HG03280 (cell line): ENCODE data around the gene ZNF76.
"Not testable (repeated sequence)": the region's sequence is repeated elsewhere in the genome, so short reads cannot be mapped to it uniquely, and the experiment has no call there.

Experiments used
- ATAC-seq: cut with Tn5 transposase; IDR thresholded peaks from one replicate; pipeline ENCODE4 v1.9.1; 2021; ENCODE audit warnings: mild to moderate bottlenecking, moderate library complexity; ENCODE audit not compliant: unreplicated experiment

The ZNF76 gene

GRCh38 chr6:35298625-35299140 lies 39.1 kb downstream of the ZNF76 start:
- ATAC-seq, result no peak

DNA sequence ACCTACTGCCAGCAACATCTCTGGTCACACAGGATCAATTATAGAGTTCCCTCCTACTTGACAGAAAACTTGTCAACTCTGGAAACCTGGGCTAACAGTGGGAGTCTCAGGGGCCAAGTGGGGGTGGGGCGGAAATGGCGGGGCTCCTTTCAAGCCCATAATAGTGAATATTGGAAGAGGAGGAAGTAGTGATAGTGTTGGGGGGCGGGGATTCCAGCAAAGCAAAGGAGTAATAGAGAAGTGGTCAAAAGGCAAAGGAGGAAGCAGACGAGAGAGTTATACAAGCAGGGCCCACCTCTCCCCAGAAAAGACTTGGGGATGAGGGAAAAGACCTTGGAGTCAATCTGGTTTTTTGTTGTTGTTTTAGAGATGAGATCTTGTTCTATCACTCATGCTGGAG lies 40.1 kb downstream of the ZNF76 start:
- ATAC-seq, result no peak

DNA sequence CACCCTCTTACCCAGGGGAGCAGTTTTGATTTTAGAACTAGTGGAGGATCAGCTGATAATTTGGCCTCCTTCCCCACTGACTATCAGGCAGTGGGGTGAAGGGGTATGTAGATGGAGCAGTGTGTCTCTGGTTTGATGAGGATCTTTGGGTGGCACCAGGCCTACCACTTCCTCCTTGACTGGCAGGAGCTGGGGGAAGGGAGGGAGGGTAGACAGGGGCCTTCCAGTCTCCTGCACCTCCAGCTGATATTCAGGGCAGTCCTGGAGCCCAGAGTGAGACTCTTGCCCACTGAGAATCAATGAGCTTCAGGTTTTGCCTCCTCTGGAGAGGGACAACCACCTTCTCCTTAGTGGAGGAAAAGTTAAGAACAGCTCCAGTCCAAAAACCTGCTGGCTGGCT lies 41.3 kb downstream of the ZNF76 start:
- ATAC-seq, result no peak

- ATAC-seq, result peak; percentile 76
Measured at GRCh38 chr6:35302604-35303241, 43.2 kb downstream of the ZNF76 start.

- no peak for ATAC-seq
Measured at GRCh38 chr6:35304299-35304698, 44.8 kb downstream of the ZNF76 start.

DNA sequence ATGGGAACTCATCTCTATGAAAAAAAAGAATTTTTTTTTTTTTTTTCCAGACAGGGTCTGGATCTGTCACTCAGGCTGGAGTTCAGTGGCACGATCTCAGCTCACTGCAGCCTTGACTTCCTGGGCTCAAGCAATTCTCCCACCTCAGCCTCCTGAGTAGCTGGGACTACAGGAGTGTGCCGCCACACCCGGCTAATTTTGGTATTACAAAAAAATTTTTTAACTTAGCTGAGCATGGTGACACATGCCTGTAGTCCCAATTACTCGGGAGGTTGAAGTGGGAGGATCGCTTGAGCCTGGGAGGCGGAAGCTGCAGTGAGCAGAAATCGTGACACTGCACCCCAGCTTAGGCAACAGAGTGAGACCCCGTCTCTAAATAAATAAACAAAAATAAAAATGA lies 45.6 kb downstream of the ZNF76 start:
- ATAC-seq, result no peak

DNA sequence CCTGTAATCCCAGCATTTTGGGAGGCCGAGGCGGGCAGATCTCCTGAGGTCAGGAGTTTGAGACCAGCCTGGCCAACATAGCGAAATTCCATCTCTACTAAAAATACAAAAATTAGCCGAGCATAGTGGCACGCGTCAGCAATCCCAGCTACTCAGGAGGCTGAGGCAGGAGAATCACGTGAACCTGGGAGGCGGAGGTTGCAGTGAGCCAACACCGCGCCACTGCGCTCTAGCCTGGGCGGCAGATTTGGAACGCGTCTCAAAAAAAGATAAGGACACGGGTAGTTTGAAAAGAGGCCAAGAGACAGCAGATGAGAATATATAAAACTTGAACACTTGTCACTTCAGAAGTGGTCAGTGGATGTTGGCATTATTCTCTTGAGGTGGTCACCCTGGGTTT lies 47.6 kb downstream of the ZNF76 start:
- ATAC-seq, result not testable (repeated sequence)

DNA sequence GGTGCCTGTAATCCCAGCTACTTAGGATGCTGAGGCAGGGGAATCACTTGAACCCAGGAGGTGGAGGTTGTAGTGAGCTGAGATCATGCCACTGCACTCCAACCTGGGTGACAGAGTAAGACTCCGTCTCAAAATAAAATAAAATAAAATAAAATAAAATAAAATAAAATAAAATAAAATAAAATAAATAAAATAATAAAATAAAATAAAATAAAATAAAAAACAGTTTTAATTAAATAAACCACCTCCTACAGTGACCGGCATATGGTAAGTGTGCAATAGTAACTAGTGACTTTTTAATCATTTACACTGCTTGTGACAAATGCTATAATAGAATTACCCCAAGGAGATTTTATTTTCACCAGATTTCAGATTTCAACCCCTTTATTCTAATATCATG lies 49.0 kb downstream of the ZNF76 start:
- not testable (repeated sequence) for ATAC-seq

DNA sequence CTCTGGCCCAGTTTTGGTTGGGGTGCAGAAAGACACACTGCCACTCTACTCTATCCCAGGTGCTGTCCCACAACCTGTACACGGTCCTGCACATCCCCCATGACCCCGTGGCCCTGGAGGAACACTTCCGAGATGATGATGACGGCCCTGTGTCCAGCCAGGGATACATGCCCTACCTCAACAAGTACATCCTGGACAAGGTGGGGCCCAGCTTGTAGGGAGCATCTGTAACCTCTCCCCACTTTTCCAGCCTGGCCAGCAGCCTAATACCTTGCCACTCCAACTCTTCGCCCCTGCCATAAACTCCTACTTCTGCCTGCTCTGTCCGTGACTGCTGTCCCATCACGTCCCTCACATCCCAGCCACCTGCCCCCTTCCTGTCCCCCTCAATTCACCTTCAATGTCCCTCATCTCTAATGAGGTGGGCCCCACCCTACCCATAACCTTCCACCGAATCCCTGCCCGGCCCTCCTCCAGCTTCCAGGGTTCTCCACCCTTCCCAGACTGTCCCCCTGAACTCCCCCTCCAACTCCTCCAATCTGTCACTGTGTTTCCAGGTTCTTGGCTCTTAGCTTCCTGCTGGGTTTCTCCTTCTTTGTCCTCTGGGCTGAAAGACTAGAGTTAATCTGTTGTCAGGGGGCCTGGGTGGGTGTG lies 50.2 kb downstream of the ZNF76 start:
- no peak for ATAC-seq

- ATAC-seq, result no peak
Measured at GRCh38 chr6:35310265-35310831, 50.8 kb downstream of the ZNF76 start.

- ATAC-seq, result no peak
Measured at GRCh38 chr6:35311390-35312075, 52.0 kb downstream of the ZNF76 start.

- no peak for ATAC-seq
Measured at GRCh38 chr6:35312076-35312800, 52.7 kb downstream of the ZNF76 start.

GRCh38 chr6:35312807-35313206 lies 53.3 kb downstream of the ZNF76 start:
- no peak for ATAC-seq

DNA sequence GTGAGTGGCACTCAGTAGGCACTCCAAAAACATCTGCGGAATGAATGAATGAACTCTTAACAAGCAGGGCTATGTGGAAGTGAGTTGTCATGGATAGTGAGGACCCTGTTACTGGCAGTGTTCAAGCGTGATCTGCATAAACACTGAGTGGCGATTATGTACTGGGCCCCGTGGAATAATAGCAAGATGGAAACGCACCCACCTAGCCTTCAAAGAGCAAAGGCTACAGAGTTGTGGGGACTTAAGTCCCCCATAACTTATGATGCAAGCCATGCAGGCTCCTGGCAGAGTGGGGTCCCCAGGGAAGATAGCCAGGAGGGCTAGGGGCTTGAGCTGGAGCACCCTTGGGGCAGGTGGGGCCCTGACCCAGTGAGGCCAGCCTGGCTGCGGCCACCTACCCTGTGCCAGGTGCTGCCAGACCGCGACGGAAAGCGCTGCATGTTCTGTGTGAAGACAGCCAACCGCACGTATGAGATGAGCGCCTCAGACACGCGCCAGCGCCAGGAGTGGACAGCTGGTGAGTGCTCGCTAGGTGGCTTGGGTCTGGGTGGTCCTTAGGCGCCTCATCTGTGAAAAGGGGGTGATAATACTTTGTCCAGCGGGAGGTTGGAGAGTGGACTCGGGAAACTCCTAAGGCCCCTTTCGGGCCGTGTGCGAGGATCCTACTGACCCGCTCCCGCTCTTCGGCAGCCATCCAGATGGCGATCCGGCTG lies 58.1 kb downstream of the ZNF76 start:
- no peak for ATAC-seq

DNA sequence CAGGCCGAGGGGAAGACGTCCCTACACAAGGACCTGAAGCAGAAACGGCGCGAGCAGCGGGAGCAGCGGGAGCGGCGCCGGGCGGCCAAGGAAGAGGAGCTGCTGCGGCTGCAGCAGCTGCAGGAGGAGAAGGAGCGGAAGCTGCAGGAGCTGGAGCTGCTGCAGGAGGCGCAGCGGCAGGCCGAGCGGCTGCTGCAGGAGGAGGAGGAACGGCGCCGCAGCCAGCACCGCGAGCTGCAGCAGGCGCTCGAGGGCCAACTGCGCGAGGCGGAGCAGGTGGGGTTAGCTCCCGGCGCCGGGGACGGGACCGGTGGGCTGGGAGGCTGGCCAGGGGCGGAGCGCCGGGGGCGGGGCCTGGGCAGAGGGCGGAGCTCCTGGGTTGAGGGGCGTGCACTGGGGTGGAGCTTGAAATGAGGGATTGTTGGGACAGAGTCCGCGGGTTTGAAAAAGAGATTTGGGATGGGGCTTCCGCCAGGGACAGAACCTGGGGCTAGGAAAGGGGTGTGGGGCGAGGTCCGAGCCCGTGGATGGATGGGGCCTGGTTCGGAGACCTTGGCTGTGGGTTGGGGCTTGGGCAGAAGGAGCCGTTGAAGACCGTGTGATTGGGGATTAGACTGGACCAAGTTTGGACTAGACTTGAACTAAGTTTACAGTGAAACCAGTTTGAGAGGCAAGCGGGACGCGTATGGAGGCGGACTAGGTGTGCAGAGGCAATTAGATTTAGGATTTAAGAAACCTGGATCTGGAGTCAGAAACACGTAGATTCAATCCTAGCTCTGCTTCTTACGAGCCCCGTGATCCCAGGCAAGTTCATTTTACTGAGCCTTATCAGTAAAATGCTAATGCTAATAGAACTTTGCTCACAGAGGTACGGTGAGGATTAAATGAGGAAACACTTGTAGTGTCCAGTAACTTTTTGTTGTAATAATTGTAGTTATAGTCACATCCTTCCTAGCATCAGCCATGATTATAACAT lies 58.9 kb downstream of the ZNF76 start:
- ATAC-seq, result no peak

DNA sequence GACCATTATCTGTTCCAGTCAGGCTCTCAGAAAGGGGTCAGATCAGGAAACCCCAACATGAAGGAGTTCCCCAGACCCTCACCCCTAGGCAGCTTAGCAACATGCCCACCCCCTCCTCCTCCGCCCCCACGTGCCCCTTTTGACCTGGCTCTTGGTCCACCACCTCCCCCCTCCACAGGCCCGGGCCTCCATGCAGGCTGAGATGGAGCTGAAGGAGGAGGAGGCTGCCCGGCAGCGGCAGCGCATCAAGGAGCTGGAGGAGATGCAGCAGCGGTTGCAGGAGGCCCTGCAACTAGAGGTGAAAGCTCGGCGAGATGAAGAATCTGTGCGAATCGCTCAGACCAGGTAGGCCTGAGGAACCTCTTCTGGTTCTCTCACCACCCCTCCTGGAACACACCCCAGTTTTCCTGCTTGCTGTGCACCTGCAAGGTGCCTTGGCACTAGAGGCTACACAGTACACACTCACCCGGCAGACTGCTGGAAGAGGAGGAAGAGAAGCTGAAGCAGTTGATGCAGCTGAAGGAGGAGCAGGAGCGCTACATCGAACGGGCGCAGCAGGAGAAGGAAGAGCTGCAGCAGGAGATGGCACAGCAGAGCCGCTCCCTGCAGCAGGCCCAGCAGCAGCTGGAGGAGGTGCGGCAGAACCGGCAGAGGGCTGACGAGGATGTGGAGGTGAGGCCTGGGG lies 60.0 kb downstream of the ZNF76 start:
- ATAC-seq, result no peak

DNA sequence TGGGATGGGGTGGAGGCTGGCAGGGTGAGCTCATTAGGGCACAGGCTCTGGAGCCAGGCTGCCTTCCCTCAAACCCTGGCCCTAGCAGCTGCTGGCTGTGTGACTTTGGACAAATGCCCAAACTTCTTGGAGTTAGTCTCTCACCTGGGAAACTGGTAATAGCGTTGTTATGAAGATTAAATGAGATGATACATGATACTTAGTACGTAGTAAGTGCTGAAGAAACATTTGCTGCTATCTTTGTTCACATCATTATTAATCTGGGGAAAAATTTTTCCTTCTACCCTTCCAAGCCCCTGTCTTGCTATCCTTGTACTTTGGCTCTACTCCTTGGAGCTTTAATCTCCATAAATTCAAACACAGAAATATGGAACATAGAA lies 60.5 kb downstream of the ZNF76 start:
- ATAC-seq, result no peak

DNA sequence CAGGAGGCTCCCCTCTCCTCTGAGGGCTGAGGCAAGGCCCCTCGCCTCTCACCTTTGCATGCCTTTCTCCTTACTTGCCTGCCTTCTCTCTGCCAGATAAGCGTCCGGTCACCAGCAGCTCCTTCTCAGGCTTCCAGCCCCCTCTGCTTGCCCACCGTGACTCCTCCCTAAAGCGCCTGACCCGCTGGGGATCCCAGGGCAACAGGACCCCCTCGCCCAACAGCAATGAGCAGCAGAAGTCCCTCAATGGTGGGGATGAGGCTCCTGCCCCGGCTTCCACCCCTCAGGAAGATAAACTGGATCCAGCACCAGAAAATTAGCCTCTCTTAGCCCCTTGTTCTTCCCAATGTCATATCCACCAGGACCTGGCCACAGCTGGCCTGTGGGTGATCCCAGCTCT lies 61.6 kb downstream of the ZNF76 start:
- no peak for ATAC-seq
